Stomach (tissue), 9 donors: ENCODE results near the gene SVOPL. TPM values are rescaled to one million over a fixed set of nuclear protein-coding genes. Genes with fewer than 3 reads are reported as not detected.

ENCODE experiments used
- DNase-seq, 2 donors: peaks; one replicate each; pipeline versions ENCODE4 v3.0.0 to v3.0.0-alpha.2; 2013 to 2019
- H3K27ac ChIP-seq, 5 donors: fragments of 200-600 bp in 4 of 5; sonication (generic) in 4 of 5; one replicate each; pipeline ENCODE4 v1.5.1; 2013 to 2019; ENCODE audit warnings: mild to moderate bottlenecking in 1 of 5, moderate library complexity in 1 of 5
- H3K27me3 ChIP-seq, 3 donors: fragments of 200-600 bp; sonication (generic); one replicate each; pipeline ENCODE4 v1.5.1; 2017 to 2019; ENCODE audit warnings: mixed run types in 1 of 3
- H3K36me3 ChIP-seq, 4 donors: fragments of 200-600 bp; sonication (generic); 1 replicate in 3 of 4; 2 replicates in 1 of 4; pipeline ENCODE4 v1.5.1; 2016 to 2019
- H3K4me1 ChIP-seq, 4 donors: fragments of 200-600 bp; sonication (generic); one replicate each; pipeline ENCODE4 v1.5.1; 2016 to 2019
- H3K4me3 ChIP-seq, 4 donors: fragments of 200-600 bp; sonication (generic) in 3 of 4; one replicate each; pipeline ENCODE4 v1.5.1; 2016 to 2019; ENCODE audit warnings: mild to moderate bottlenecking in 1 of 4
- H3K9me3 ChIP-seq, 4 donors: fragments of 200-600 bp; sonication (generic); one replicate each; pipeline ENCODE4 v1.5.1; 2016 to 2019
- EP300 ChIP-seq: sonication (generic); formaldehyde crosslinking; IDR thresholded peaks from one replicate; pipeline ENCODE4 v1.6.1; 2017; ENCODE audit warnings: antibody characterized with exemption
- POLR2A ChIP-seq, 4 donors: fragments of 450-650 bp; IDR thresholded peaks; one replicate each; pipeline ENCODE4 v1.6.1; 2016; ENCODE audit warnings: antibody characterized with exemption in 4 of 4, control low read depth in 2 of 4, mild to moderate bottlenecking in 1 of 4, moderate library complexity in 1 of 4
- POLR2AphosphoS5 ChIP-seq, 3 donors: sonication (generic); formaldehyde crosslinking; IDR thresholded peaks; one replicate each; pipeline ENCODE4 v1.6.1; 2016; ENCODE audit warnings: antibody characterized with exemption in 3 of 3
- WGBS, 5 donors: extraction: QIAGEN DNeasy Blood & Tissue Kit in 3 of 5; methylation state at CpG; one replicate each; pipeline versions ENCODE4 v1.1.5 to v1.1.7; 2013 to 2018; 5-methylcytosine and 5-hydroxymethylcytosine counted together
- intact Hi-C: fragments of 100-400 bp; cut with DNase I; formaldehyde crosslinking; loops from one replicate; pipeline ENCODE4 v1.15.1; 2023; ENCODE audit warnings: low total_unique reads
- polyA plus RNA-seq, 3 donors: library from polyadenylated mRNA; stranded (reverse); fragments of 200-250 nt; gene quantifications; one replicate each; pipeline ENCODE4 v1.2.3, GENCODE V29; 2013
- total RNA-seq, 5 donors: library from RNA; depleted of rRNA; stranded (reverse); fragments of >200 nt; gene quantifications; one replicate each; pipeline versions ENCODE4 v1.1.0 to v1.2.3, GENCODE V29; 2014 to 2016
- TF ChIP-seq, protein P1 (sequence below), 7 experiments: fragments of 450-650 bp in 4 of 7; fragments of 200-600 bp in 3 of 7; sonication (generic) in 3 of 7; IDR thresholded peaks; one replicate each; pipeline ENCODE4 v1.5.1; 2016 to 2019; ENCODE audit warnings: antibody characterized with exemption in 7 of 7, control low read depth in 2 of 7, mild to moderate bottlenecking in 1 of 7
- donor health status: healthy with polysubstance abuse.
- donor health status: Bipolar disorder and iron deficiency.
- donor health status: healthy.

SVOPL gene
- total and polyA plus RNA-seq, 8 donors, result under 0.01 to 2.3 (median 0.13) TPM; not detected in 5

DNA sequence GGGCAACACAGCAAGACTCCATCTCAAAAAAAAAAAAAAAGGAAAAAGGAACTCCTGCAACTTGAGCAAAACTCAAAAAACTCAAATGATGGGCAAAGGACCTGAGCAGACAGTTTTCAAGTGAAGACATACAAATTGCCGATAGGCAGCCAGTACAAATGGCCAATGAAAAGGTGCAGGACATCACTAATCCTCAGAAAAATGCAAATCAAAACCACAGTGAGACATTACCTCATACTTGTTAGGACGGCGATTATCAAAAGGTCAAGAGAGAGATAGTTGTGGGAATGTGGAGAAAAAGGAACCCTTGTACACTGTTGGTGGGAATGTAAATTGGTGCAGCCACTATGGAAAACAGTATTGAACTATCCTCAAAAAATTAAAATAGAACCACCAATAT lies 16.8 kb downstream of the SVOPL start:
- no peak for DNase-seq
- no peak for TF ChIP-seq EP300
- TF ChIP-seq POLR2A (IDR thresholded peaks at IDR 0.05), result no peak
- TF ChIP-seq POLR2AphosphoS5 (IDR thresholded peaks at IDR 0.05), result no peak
- TF ChIP-seq, protein P1, sequence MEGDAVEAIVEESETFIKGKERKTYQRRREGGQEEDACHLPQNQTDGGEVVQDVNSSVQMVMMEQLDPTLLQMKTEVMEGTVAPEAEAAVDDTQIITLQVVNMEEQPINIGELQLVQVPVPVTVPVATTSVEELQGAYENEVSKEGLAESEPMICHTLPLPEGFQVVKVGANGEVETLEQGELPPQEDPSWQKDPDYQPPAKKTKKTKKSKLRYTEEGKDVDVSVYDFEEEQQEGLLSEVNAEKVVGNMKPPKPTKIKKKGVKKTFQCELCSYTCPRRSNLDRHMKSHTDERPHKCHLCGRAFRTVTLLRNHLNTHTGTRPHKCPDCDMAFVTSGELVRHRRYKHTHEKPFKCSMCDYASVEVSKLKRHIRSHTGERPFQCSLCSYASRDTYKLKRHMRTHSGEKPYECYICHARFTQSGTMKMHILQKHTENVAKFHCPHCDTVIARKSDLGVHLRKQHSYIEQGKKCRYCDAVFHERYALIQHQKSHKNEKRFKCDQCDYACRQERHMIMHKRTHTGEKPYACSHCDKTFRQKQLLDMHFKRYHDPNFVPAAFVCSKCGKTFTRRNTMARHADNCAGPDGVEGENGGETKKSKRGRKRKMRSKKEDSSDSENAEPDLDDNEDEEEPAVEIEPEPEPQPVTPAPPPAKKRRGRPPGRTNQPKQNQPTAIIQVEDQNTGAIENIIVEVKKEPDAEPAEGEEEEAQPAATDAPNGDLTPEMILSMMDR (IDR thresholded peaks at IDR 0.05), result no peak
- Histone ChIP-seq H3K27me3 (no peaks in the 10 kb centered on the region), H3K27ac (no peak overlapping the region), H3K4me3 (no peak overlapping the region), H3K4me1 (no peaks in the 10 kb centered on the region), H3K36me3 (no peaks in the 10 kb centered on the region), H3K9me3 (no peaks in the 10 kb centered on the region)
- 59 to 69% (median 63%) methylated on average over 3 of the region's 3 CpGs for WGBS, 5 donors
- intact Hi-C loops, result no loop called here

DNA sequence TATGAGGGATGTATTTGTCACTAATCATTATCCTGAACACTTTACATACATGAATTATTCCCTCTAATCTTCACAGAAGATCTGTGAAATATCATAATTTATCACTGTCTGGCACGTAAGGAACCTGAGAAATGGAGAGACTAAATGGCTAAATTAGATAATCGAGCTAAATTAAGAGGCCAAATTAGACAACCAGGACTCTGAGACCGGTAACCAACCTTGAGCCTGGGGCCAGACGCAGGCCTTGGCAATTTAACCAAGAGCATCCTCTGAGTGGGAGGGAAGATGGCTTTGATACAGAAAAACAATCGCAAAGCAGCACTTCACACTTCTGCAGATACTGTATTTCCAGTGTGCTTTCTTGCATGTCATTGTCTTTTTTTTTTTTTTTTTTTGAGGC lies 21.4 kb downstream of the SVOPL start:
- 70 to 93% (median 89%) methylated on average over 5 of the region's 5 CpGs for WGBS, 5 donors
- Histone ChIP-seq H3K4me1 (no peaks in the 10 kb centered on the region), H3K4me3 (no peak overlapping the region), H3K27me3 (no peaks in the 10 kb centered on the region), H3K9me3 (no peaks in the 10 kb centered on the region), H3K36me3 (no peaks in the 10 kb centered on the region), H3K27ac (no peak overlapping the region)
- intact Hi-C loops, result no loop called here
- no peak for DNase-seq
- no peak for TF ChIP-seq POLR2AphosphoS5 (IDR thresholded peaks at IDR 0.05)
- TF ChIP-seq POLR2A (IDR thresholded peaks at IDR 0.05), result no peak
- TF ChIP-seq, protein P1 (IDR thresholded peaks at IDR 0.05), result no peak
- TF ChIP-seq EP300, result no peak

DNA sequence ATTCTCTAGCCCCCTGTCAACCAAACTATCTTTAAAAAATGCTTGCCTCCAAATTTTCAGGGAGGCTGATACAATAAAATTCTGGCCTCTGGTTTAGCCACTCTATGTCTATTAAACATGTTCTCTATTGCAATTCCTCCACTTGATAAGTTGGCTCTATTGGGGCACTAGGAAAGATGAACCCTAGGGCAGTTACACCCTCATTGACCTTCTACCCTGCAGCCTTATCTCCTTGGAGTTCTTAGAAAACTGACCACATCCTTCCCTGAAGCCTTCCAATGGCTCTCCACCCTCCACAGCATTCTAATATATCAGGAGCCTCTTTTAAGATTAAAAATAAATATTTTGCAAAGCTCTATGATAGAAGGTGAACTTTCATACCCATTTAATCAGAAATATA lies 30.6 kb downstream of the SVOPL start:
- H3K4me1 ChIP-seq, result no peaks in the 10 kb centered on the region
- no peaks in the 10 kb centered on the region for H3K36me3 ChIP-seq
- TF ChIP-seq, protein P1 (IDR thresholded peaks at IDR 0.05), result no peak
- TF ChIP-seq POLR2A (IDR thresholded peaks at IDR 0.05) (no peak), EP300 (no peak), POLR2AphosphoS5 (IDR thresholded peaks at IDR 0.05) (no peak)
- no peaks in the 10 kb centered on the region for H3K9me3 ChIP-seq
- H3K27me3 ChIP-seq, result peaks cover 0 to 2% (median 0%) of the 10 kb centered on the region in 3 donors
- H3K27ac ChIP-seq, result no peak overlapping the region
- DNase-seq, result no peak
- intact Hi-C loops, result no loop called here
- H3K4me3 ChIP-seq, result no peak overlapping the region

DNA sequence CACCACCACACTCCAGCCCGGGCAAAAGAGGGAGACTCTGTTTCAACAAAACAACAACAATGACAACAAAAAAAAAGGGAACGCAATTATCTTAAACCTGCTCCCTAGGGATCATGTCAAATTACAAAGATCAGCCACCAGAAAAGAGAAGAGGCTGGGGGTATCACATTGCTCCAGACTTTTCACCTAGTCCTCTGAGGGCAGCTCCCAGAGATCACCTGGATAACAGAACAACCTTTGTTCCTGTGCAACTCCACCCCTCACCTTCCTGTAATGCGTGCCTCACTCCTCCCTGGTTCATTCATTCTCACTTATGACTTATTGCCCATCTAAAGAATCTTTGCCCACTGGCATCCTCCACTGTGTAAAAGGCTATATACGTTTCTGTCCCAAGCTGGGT lies 31.8 kb downstream of the SVOPL start:
- TF ChIP-seq POLR2AphosphoS5 (IDR thresholded peaks at IDR 0.05), result no peak
- no peak for TF ChIP-seq POLR2A (IDR thresholded peaks at IDR 0.05)
- TF ChIP-seq, protein P1 (IDR thresholded peaks at IDR 0.05), result no peak
- no peak for TF ChIP-seq EP300
- 49 to 79% (median 62%) methylated on average over 3 to 4 of the region's 4 CpGs for WGBS, 5 donors

More for the DNA sequence above, 31.8 kb downstream of the SVOPL start:
- Histone ChIP-seq H3K27ac (no peak overlapping the region), H3K4me1 (peaks cover 0 to 3% (median 2%) of the 10 kb centered on the region in 4 donors), H3K27me3 (peaks cover 0 to 15% (median 0%) of the 10 kb centered on the region in 3 donors), H3K4me3 (no peak overlapping the region), H3K9me3 (no peaks in the 10 kb centered on the region), H3K36me3 (no peaks in the 10 kb centered on the region)
- intact Hi-C loops, result no loop called here
- DNase-seq, result no peak
